ENCODE results near the gene CDYL.

CDYL gene

GRCh38 chr6:4880363-4880762 is 104.2 kb downstream of the CDYL start:
- H3K4me2 ChIP-seq (ENCODE audit: low read depth, low read length, poor library complexity, severe bottlenecking), result no peak overlapping the region
- no peak for TF ChIP-seq EZH2phosphoT487 (conservative IDR thresholded peaks at IDR 0.05; ENCODE audit: low read length)
- H3K9ac ChIP-seq (ENCODE audit: low read length), result no peak overlapping the region
- H3K36me3 ChIP-seq (ENCODE audit: low read length), result no peaks in the 10 kb centered on the region
- H3K27ac ChIP-seq (ENCODE audit: low read depth, low read length), result no peak overlapping the region
- peaks cover 86% of the 10 kb centered on the region for H4K20me1 ChIP-seq (ENCODE audit: low read depth, low read length)
- no peak overlapping the region for H3K4me3 ChIP-seq (ENCODE audit: insufficient read depth, low read length, poor library complexity, severe bottlenecking)
- H3F3A ChIP-seq (ENCODE audit: insufficient read depth), result no peaks in the 10 kb centered on the region
- H3K27me3 ChIP-seq (ENCODE audit: low read length), result no peaks in the 10 kb centered on the region
- no peaks in the 10 kb centered on the region for H3K9me2 ChIP-seq (replicated peaks; ENCODE audit: insufficient read depth, low read length)
- H2AFZ ChIP-seq (ENCODE audit: low read depth, low read length, severe bottlenecking), result no peak overlapping the region
- peaks cover 46% of the 10 kb centered on the region for H3K79me2 ChIP-seq (ENCODE audit: insufficient read depth, low read length)
- H3K9me3 ChIP-seq (ENCODE audit: insufficient read depth, low read length), result no peaks in the 10 kb centered on the region

GRCh38 chr6:4883298-4883697 is 107.1 kb downstream of the CDYL start:
- no peak overlapping the region for H3K4me2 ChIP-seq (ENCODE audit: low read depth, low read length, poor library complexity, severe bottlenecking)
- TF ChIP-seq EZH2phosphoT487 (conservative IDR thresholded peaks at IDR 0.05; ENCODE audit: low read length) (no peak), CTCF (IDR thresholded peaks at IDR 0.05; ENCODE audit: insufficient read depth, low read length, poor library complexity, severe bottlenecking) (no peak)
- no peak overlapping the region for H3K9ac ChIP-seq (ENCODE audit: low read length)
- peaks cover 86% of the 10 kb centered on the region for H4K20me1 ChIP-seq (ENCODE audit: low read depth, low read length)
- no peak overlapping the region for H3K4me3 ChIP-seq (ENCODE audit: insufficient read depth, low read length, poor library complexity, severe bottlenecking)
- H3K36me3 ChIP-seq (ENCODE audit: low read length), result no peaks in the 10 kb centered on the region
- H2AFZ ChIP-seq (ENCODE audit: low read depth, low read length, severe bottlenecking), result no peak overlapping the region
- H3K9me2 ChIP-seq (replicated peaks; ENCODE audit: insufficient read depth, low read length), result no peaks in the 10 kb centered on the region
- H3K27ac ChIP-seq (ENCODE audit: low read depth, low read length), result no peak overlapping the region
- H3F3A ChIP-seq (ENCODE audit: insufficient read depth), result no peaks in the 10 kb centered on the region
- peaks cover 43% of the 10 kb centered on the region; the same call in 1 of the 2 replicates for H3K79me2 ChIP-seq (ENCODE audit: insufficient read depth, low read length)
- H3K27me3 ChIP-seq (ENCODE audit: low read length), result no peaks in the 10 kb centered on the region
- H3K9me3 ChIP-seq (ENCODE audit: insufficient read depth, low read length), result no peaks in the 10 kb centered on the region

GRCh38 chr6:4884646-4885340 is 108.6 kb downstream of the CDYL start:
- no peaks in the 10 kb centered on the region for H3F3A ChIP-seq (ENCODE audit: insufficient read depth)
- H4K20me1 ChIP-seq (ENCODE audit: low read depth, low read length), result peaks cover 82% of the 10 kb centered on the region
- H2AFZ ChIP-seq (ENCODE audit: low read depth, low read length, severe bottlenecking), result no peak overlapping the region
- TF ChIP-seq CTCF (IDR thresholded peaks at IDR 0.05; ENCODE audit: insufficient read depth, low read length, poor library complexity, severe bottlenecking) (no peak), EZH2phosphoT487 (conservative IDR thresholded peaks at IDR 0.05; ENCODE audit: low read length) (no peak)
- peaks cover 48% of the 10 kb centered on the region; the same call in 1 of the 2 replicates for H3K79me2 ChIP-seq (ENCODE audit: insufficient read depth, low read length)
- no peak overlapping the region for H3K9ac ChIP-seq (ENCODE audit: low read length)
- no peak overlapping the region for H3K27ac ChIP-seq (ENCODE audit: low read depth, low read length)
- no peaks in the 10 kb centered on the region for H3K27me3 ChIP-seq (ENCODE audit: low read length)
- no peaks in the 10 kb centered on the region for H3K36me3 ChIP-seq (ENCODE audit: low read length)
- no peak overlapping the region for H3K4me2 ChIP-seq (ENCODE audit: low read depth, low read length, poor library complexity, severe bottlenecking)
- H3K9me2 ChIP-seq (replicated peaks; ENCODE audit: insufficient read depth, low read length), result no peaks in the 10 kb centered on the region
- H3K4me3 ChIP-seq (ENCODE audit: insufficient read depth, low read length, poor library complexity, severe bottlenecking), result no peak overlapping the region
- H3K9me3 ChIP-seq (ENCODE audit: insufficient read depth, low read length), result no peaks in the 10 kb centered on the region

- Histone ChIP-seq H3K27ac (ENCODE audit: low read depth, low read length) (no peak overlapping the region), H3K9me3 (ENCODE audit: insufficient read depth, low read length) (no peaks in the 10 kb centered on the region), H3K9me2 (replicated peaks; ENCODE audit: insufficient read depth, low read length) (no peaks in the 10 kb centered on the region), H3K27me3 (ENCODE audit: low read length) (no peaks in the 10 kb centered on the region), H3F3A (ENCODE audit: insufficient read depth) (no peaks in the 10 kb centered on the region), H3K4me3 (ENCODE audit: insufficient read depth, low read length, poor library complexity, severe bottlenecking) (no peak overlapping the region), H3K4me2 (ENCODE audit: low read depth, low read length, poor library complexity, severe bottlenecking) (no peak overlapping the region), H3K9ac (ENCODE audit: low read length) (no peak overlapping the region), H3K79me2 (ENCODE audit: insufficient read depth, low read length) (peaks cover 47% of the 10 kb centered on the region; the same call in 1 of the 2 replicates), H2AFZ (ENCODE audit: low read depth, low read length, severe bottlenecking) (no peak overlapping the region), H4K20me1 (ENCODE audit: low read depth, low read length) (peaks cover 76% of the 10 kb centered on the region), H3K36me3 (ENCODE audit: low read length) (no peaks in the 10 kb centered on the region)
- no peak for TF ChIP-seq CTCF (IDR thresholded peaks at IDR 0.05; ENCODE audit: insufficient read depth, low read length, poor library complexity, severe bottlenecking)
Observed at GRCh38 chr6:4885341-4885933, 109.2 kb downstream of the CDYL start.

Data from SU-DHL-6 (cell line).